ENCODE results near the gene PLA2G12B.
"Not testable (repeated sequence)": the region's sequence is repeated elsewhere in the genome, so short reads cannot be mapped to it uniquely, and the experiment has no call there.

Gene PLA2G12B

GRCh38 chr10:72954596-72955554 is at the start of gene PLA2G12B:
Gene PLA2G12B, minus strand, starts transcription at chr10:72954806. Its CDS starts 121 bp downstream, at chr10:72954685.
- peak; percentile 34 for DNase-seq (ENCODE audit: low spot score)

- DNase-seq (ENCODE audit: low spot score), result no peak
These were observed 49.2 kb upstream of the PLA2G12B start for GRCh38 chr10:73003822-73004221.

- no peak for DNase-seq (ENCODE audit: low spot score)
These were observed 46.4 kb upstream of the PLA2G12B start for GRCh38 chr10:73000973-73001372.

- DNase-seq (ENCODE audit: low spot score), result no peak
These were observed 42.5 kb upstream of the PLA2G12B start for GRCh38 chr10:72997099-72997498.

- DNase-seq (ENCODE audit: low spot score), result not testable (repeated sequence)
These were observed 40.9 kb upstream of the PLA2G12B start for GRCh38 chr10:72995459-72995858.

GRCh38 chr10:72989771-72990170 is 35.2 kb upstream of the PLA2G12B start:
- DNase-seq (ENCODE audit: low spot score), result not testable (repeated sequence)

GRCh38 chr10:72984618-72985017 is 30.0 kb upstream of the PLA2G12B start:
- DNase-seq (ENCODE audit: low spot score), result not testable (repeated sequence)

GRCh38 chr10:72981882-72982529 is 27.4 kb upstream of the PLA2G12B start:
- DNase-seq (ENCODE audit: low spot score), result no peak

- no peak for DNase-seq (ENCODE audit: low spot score)
These were observed 26.6 kb upstream of the PLA2G12B start for GRCh38 chr10:72981028-72981881.

GRCh38 chr10:72980348-72980747 is 25.7 kb upstream of the PLA2G12B start:
- no peak for DNase-seq (ENCODE audit: low spot score)

- no peak for DNase-seq (ENCODE audit: low spot score)
These were observed 25.1 kb upstream of the PLA2G12B start for GRCh38 chr10:72979709-72980108.

- no peak for DNase-seq (ENCODE audit: low spot score)
These were observed 22.3 kb upstream of the PLA2G12B start for GRCh38 chr10:72976886-72977285.

GRCh38 chr10:72956001-72956400 is 1.4 kb upstream of the PLA2G12B start:
- DNase-seq (ENCODE audit: low spot score), result no peak

- DNase-seq (ENCODE audit: low spot score), result no peak
These were observed 393 bp downstream of the PLA2G12B start for GRCh38 chr10:72954230-72954595.

- no peak for DNase-seq (ENCODE audit: low spot score)
These were observed 919 bp downstream of the PLA2G12B start for GRCh38 chr10:72953687-72954086.

GRCh38 chr10:72952642-72953158 is 1.9 kb downstream of the PLA2G12B start:
- no peak for DNase-seq (ENCODE audit: low spot score)

- DNase-seq (ENCODE audit: low spot score), result no peak
These were observed 2.4 kb downstream of the PLA2G12B start for GRCh38 chr10:72952189-72952588.

GRCh38 chr10:72951760-72952159 is 2.8 kb downstream of the PLA2G12B start:
- no peak for DNase-seq (ENCODE audit: low spot score)

GRCh38 chr10:72948762-72949161 is 5.8 kb downstream of the PLA2G12B start:
- no peak for DNase-seq (ENCODE audit: low spot score)

GRCh38 chr10:72946963-72947362 is 7.6 kb downstream of the PLA2G12B start:
- no peak for DNase-seq (ENCODE audit: low spot score)

- no peak for DNase-seq (ENCODE audit: low spot score)
These were observed 10.9 kb downstream of the PLA2G12B start for GRCh38 chr10:72943498-72944234.
